DOHH2 (cell line): ENCODE data around the gene DEAF1.

Experiments
- H3F3A ChIP-seq: fragments of 200-600 bp; sonication (generic), shearing (Covaris generic); 2 replicates; pipeline ENCODE4 v1.6.0; 2016; ENCODE audit warnings: antibody characterized with exemption, mild to moderate bottlenecking; ENCODE audit not compliant: control insufficient read depth, insufficient read depth
- H3K27ac ChIP-seq: fragments of 200-600 bp; sonication (generic); 2 replicates; pipeline ENCODE4 v1.5.1; 2014; ENCODE audit warnings: low read depth, mild to moderate bottlenecking, low read length, moderate library complexity
- H3K27me3 ChIP-seq: fragments of 200-600 bp; sonication (generic); 2 replicates; pipeline ENCODE4 v1.6.1; 2014; ENCODE audit warnings: mild to moderate bottlenecking, low read length, mixed read lengths; ENCODE audit not compliant: control insufficient read depth
- H3K36me3 ChIP-seq: fragments of 200-600 bp; sonication (generic); 2 replicates; pipeline ENCODE4 v1.6.1; 2014; ENCODE audit warnings: mild to moderate bottlenecking, low read length, moderate library complexity, mixed read lengths; ENCODE audit not compliant: control insufficient read depth
- H3K4me1 ChIP-seq: fragments of 200-600 bp; sonication (generic); 2 replicates; pipeline ENCODE4 v1.6.1; 2014; ENCODE audit warnings: mild to moderate bottlenecking, low read length, mixed read lengths; ENCODE audit not compliant: control insufficient read depth
- H3K4me2 ChIP-seq: fragments of 200-600 bp; sonication (generic); 2 replicates; pipeline ENCODE4 v1.6.0; 2014; ENCODE audit warnings: mild to moderate bottlenecking, low read length, moderate library complexity
- H3K4me3 ChIP-seq: fragments of 200-600 bp; sonication (generic); 2 replicates; pipeline ENCODE4 v1.5.1; 2014; ENCODE audit warnings: mild to moderate bottlenecking, low read length, mixed read lengths
- H3K79me2 ChIP-seq: fragments of 200-600 bp; sonication (generic); 2 replicates; pipeline ENCODE4 v1.6.1; 2014; ENCODE audit warnings: mild to moderate bottlenecking, low read length, mixed read lengths; ENCODE audit not compliant: control insufficient read depth
- H3K9me2 ChIP-seq: fragments of 200-600 bp; sonication (generic); replicated peaks from 2 replicates; pipeline ENCODE4 v1.6.1; 2014; ENCODE audit warnings: mild to moderate bottlenecking, low read length, mixed read lengths; ENCODE audit not compliant: control insufficient read depth
- H3K9me3 ChIP-seq: fragments of 200-600 bp; sonication (generic); 2 replicates; pipeline ENCODE4 v1.6.1; 2014; ENCODE audit warnings: antibody characterized with exemption, low read length, mixed read lengths; ENCODE audit not compliant: control insufficient read depth, insufficient read depth
- H4K20me1 ChIP-seq: fragments of 200-600 bp; sonication (generic); 2 replicates; pipeline ENCODE4 v1.6.0; 2014; ENCODE audit warnings: low read depth, mild to moderate bottlenecking, antibody characterized with exemption, low read length, moderate library complexity; ENCODE audit not compliant: control insufficient read depth, insufficient read depth
- CTCF ChIP-seq: fragments of 200-600 bp; sonication (generic); IDR thresholded peaks from one replicate; pipeline ENCODE4 v1.5.1; 2014; ENCODE audit warnings: antibody characterized with exemption, mild to moderate bottlenecking, low read depth, low read length; ENCODE audit not compliant: poor library complexity, severe bottlenecking
- EZH2phosphoT487 ChIP-seq: fragments of 200-600 bp; sonication (generic); IDR thresholded peaks from 2 replicates; pipeline ENCODE4 v1.6.1; 2017; ENCODE audit warnings: borderline replicate concordance, mild to moderate bottlenecking, antibody characterized with exemption, low read length, moderate library complexity, mixed read lengths

The DEAF1 gene

DNA sequence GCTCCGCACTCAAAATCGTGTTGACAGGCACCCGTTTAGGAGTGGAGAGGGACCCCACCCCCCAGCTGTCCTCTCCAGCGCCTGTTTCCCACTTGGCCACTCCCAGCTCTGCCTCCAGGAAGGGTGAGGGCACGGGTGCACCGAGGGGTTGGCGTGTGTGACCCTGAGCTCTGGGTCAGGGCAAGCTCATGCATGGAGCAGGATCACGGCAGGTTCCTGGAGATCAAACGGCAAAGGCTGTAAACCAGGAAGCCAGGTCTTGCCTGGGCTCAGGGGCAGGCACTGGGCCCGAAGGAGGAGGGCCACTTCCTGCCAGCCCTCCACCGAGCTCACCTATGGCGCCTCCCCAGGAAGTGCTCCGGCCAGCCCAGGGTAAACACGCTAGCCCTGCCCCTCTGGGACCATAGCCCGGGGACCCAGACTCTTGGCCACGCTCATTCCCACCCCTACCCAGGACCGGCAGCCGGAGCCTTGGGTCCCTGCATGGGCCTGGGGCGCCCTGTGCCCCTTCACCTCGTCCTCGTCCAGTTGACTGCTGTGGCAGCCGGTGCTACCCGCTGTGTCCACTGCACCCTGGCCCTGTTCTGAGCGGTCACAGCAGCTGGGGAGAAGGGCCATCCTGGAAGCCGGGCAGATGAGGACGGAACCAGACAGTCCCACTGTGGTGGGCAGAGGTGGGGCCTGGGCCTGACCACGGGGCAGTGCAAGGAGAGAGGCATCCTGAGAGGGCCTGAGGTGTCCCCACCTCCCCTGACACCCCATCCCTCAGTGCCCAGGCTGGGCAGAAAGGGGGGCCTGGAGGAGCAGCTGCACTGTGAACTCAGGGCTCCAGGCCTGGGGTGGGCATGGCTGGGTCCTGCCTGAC, 10.0 kb upstream of the DEAF1 start:
- TF ChIP-seq CTCF (no peak), EZH2phosphoT487 (no peak)
- H3K4me1 ChIP-seq = no peaks in the 10 kb centered on the region
- H3K79me2 ChIP-seq = no peaks in the 10 kb centered on the region
- 0 out of 2 replicates have a peak, but pooled peaks cover 3% of the 10 kb centered on the region for H3F3A ChIP-seq
- peaks cover 3% of the 10 kb centered on the region; the same call in 1 of the 2 replicates for H4K20me1 ChIP-seq
- H3K4me2 ChIP-seq = no peak overlapping the region
- H3K36me3 ChIP-seq = peaks cover 2% of the 10 kb centered on the region; the same call in 1 of the 2 replicates
- H3K27me3 ChIP-seq = peaks cover 32% of the 10 kb centered on the region
- no peak overlapping the region for H3K27ac ChIP-seq
- no peaks in the 10 kb centered on the region for H3K9me3 ChIP-seq
- H3K9me2 ChIP-seq = no peaks in the 10 kb centered on the region
- no peak overlapping the region for H3K4me3 ChIP-seq

DNA sequence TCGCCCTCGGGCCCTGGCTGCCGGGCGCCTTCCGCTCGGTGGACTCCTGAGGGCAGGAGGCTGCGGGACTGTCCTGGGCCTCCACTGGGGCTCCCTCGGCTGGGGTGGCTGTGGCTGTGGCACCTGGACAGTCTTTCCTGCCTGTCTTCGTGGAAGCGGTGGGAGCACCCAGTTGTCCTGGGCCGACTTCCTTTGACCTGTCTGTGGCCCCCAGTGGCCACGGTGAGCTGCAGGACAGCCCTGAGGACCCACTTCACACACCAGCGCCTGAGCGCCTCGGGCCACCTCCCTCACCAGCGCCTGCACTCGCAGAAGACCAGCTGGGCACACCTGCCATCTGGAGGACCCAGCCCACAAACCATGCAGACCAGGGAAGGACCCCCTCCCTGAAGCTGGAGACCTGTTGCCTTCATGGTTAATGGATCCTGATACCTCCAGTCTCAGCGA, 9.2 kb upstream of the DEAF1 start:
- no peaks in the 10 kb centered on the region for H3K79me2 ChIP-seq
- 0 out of 2 replicates have a peak, but pooled peaks cover 3% of the 10 kb centered on the region for H3F3A ChIP-seq
- H3K4me3 ChIP-seq = no peak overlapping the region
- H3K9me2 ChIP-seq = no peaks in the 10 kb centered on the region
- H3K36me3 ChIP-seq = peaks cover 2% of the 10 kb centered on the region; the same call in 1 of the 2 replicates
- no peaks in the 10 kb centered on the region for H3K4me1 ChIP-seq
- TF ChIP-seq CTCF = no peak
- TF ChIP-seq EZH2phosphoT487 = no peak
- peaks cover 3% of the 10 kb centered on the region; the same call in 1 of the 2 replicates for H4K20me1 ChIP-seq
- no peak overlapping the region for H3K4me2 ChIP-seq
- no peaks in the 10 kb centered on the region for H3K9me3 ChIP-seq
- peaks cover 26% of the 10 kb centered on the region for H3K27me3 ChIP-seq
- H3K27ac ChIP-seq = no peak overlapping the region

- 0 out of 2 replicates have a peak, but pooled peaks cover 3% of the 10 kb centered on the region for H3F3A ChIP-seq
- no peak overlapping the region for H3K4me3 ChIP-seq
- H3K36me3 ChIP-seq = peaks cover 2% of the 10 kb centered on the region; the same call in 1 of the 2 replicates
- H3K27me3 ChIP-seq = peaks cover 25% of the 10 kb centered on the region
- no peaks in the 10 kb centered on the region for H3K4me1 ChIP-seq
- peaks cover 3% of the 10 kb centered on the region; the same call in 1 of the 2 replicates for H4K20me1 ChIP-seq
- no peaks in the 10 kb centered on the region for H3K9me2 ChIP-seq
- no peak overlapping the region for H3K4me2 ChIP-seq
- TF ChIP-seq EZH2phosphoT487 (no peak), CTCF (no peak)
- H3K79me2 ChIP-seq = no peaks in the 10 kb centered on the region
- no peaks in the 10 kb centered on the region for H3K9me3 ChIP-seq
- no peak overlapping the region for H3K27ac ChIP-seq
Observed at GRCh38 chr11:703506-703905, 8.5 kb upstream of the DEAF1 start.
